Activated gamma-delta T cell treated with Interleukin-2 at 50 U/mL for 16 hours (primary cell): Measurements from ENCODE around the gene TEX22.

Experiments
- DNase-seq: peaks from one replicate; pipeline ENCODE4 v3.0.0-alpha.2; 2020

The TEX22 gene

DNA sequence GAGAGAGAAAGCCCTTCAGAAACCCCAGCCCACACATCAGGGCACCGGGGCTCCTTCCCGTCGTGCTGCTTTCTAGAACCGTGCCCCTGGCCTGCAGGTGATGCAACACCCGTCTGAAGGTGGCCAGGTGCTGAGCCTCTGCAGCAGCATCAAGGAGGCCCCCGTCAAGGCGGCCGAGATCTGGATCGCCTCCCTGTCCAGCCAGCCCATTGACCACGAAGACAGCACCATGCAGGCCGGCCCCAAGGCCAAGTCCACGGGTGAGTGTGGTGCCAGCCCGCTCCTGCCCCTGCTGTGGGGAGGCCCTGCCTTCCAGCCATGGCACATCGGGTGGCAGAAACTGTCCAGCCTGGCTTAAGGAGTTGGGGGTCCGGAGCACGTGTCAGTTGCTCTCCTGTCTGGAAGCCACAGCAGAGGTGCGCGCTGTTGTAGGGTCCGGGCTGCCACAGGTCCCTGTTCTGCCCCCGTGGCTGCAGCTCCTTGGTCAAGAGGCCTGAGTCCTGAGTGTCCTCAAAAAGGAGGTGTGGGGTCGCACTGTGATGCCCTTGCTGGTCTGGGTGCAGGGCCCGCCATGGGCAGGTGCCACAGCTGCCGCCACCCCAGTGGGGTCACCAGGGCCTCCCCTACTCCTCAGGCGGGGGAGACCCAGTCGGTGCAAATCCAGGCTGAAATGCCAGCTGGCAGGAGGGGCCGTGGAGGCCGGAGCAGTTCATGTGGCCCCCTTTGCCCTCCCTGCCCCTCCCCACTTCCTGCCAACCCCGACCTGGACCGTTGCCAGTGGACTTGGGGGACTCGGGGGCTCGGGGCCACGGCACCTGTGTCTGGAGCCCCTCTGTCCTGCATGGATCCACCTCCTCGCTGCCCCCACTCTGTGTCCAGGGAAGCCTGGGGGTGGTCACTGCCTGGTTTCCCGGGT is 31.0 kb upstream of the TEX22 start:
- no peak for DNase-seq

DNA sequence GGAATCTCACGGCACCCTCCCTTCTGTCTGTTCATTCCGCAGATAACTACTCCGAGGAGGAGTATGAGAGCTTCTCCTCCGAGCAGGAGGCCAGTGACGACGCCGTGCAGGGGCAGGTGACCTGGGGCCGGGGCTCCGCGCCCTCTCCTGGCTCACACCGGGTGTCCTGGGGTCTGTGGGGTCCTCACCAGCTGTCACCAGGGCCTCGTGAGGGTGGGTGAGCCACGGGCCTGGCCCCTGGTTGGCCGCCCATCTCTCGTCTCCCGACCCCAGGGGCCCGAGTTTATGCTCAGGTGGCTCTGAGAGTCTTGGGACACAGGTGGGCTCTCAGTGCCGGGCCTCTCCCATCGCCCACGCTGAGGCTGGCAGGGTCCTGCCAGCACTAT is 30.3 kb upstream of the TEX22 start:
- no peak for DNase-seq

DNA sequence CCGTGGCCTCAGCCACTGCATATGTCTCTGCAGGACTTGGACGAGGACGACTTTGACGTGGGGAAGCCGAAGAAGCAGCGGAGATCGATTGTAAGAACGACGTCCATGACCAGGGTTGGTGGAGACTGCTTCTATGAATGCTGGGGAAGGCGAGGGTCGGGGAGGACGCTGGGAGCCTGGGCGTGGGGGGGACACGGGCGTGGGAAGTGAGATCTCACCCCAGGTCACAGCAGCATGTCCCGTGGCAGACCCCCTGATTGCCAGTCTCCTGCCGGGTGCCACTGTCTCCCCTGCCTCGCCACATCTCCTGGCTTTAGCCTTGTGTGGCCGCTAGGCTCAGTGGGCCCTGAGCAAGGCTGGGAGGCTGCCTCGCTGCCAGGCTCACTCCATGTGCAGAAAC is 29.9 kb upstream of the TEX22 start:
- DNase-seq: no peak

DNA sequence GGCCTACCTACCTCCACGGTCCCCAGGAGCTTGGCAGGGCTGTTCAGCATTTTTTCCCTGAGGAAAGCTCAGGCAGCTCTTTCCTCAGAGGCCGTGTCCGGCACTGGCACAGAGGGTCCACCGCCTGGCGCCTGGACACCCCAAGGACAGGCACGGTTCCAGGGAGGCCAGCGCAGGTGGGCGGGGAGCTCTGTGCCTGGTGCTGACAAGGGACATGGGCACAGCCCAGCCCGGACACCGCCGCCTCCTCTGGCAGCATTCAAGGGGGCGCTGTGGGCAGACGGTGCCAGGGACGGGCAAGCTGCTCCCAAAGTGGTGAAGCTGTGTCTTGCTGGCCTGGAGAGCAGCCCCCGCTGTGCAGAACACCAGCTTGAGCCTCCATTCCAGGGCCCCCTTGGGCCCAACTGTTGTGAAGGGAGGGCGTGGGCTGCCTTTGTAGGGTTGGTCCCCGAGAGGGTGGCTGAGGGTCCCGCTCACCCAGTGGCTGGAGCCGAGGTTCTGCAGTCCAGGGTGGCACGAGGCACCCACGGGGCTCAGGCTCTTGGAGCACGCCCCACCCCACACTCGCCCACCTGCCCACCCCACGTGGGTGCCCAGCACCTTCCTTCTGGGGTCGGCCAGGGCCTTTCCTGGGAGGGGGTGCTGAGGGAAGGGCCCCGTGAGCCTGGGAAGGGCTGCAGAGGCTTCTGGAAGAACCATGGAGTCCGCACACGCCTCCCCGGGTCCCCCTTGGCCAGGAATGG is 29.3 kb upstream of the TEX22 start:
- DNase-seq: no peak

DNA sequence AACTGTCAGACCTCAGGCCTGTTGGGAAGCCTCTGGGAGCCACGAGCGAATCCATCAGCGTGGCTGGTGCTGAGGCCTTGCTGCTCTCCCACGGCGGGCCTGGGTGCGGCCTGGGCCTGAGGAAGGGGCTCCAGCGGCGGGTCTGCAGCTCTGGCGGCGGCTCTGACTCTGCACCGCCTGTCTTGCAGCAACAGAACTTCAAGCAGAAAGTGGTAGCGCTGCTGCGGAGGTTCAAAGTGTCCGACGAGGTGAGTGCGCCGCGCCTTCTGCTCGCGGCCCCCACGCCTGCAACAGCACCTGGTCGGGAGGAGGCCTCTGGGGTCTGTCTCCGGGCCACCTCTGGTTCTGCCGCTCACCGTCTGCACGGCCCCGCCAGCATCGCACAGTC is 28.7 kb upstream of the TEX22 start:
- no peak for DNase-seq

DNA sequence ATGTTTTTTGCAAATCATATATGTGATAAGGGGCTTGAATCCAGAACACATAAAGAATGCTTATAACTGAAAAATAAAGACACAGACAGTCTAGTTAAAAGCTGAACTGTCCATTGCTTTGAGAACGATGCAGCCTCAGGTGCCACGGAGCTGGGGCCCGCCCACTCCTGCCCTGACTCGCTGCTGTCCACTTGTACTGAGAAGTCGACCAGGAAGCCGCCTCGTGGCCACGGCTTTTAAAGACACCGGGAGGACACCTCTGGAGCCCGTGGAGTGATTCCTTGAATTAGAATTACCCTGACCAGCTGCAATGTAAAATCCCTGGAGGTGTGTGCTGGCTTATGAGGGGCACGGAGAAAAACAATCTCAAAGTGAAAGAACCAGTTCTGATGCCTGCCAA is 23.9 kb upstream of the TEX22 start:
- no peak for DNase-seq

DNA sequence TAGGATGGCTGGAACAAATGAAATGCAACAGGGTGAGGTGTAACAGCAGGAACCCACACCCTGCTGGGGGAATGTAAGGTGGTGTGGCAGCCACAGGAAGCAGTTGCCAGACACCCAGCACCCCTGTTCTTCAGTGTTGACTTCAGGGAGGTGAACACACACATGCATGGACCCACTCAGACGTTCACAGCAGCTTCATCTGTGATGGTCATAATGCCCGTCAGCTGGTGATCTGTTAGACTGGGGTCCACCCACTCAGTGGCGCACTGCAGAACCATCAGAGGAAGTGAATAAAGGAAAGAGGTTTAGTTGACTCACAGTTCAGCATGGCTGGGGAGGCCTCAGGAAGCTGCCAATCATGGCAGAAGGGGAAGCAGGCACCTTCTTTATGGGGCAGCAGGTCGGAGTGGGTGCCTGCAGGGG is 22.7 kb upstream of the TEX22 start:
- no peak for DNase-seq

DNA sequence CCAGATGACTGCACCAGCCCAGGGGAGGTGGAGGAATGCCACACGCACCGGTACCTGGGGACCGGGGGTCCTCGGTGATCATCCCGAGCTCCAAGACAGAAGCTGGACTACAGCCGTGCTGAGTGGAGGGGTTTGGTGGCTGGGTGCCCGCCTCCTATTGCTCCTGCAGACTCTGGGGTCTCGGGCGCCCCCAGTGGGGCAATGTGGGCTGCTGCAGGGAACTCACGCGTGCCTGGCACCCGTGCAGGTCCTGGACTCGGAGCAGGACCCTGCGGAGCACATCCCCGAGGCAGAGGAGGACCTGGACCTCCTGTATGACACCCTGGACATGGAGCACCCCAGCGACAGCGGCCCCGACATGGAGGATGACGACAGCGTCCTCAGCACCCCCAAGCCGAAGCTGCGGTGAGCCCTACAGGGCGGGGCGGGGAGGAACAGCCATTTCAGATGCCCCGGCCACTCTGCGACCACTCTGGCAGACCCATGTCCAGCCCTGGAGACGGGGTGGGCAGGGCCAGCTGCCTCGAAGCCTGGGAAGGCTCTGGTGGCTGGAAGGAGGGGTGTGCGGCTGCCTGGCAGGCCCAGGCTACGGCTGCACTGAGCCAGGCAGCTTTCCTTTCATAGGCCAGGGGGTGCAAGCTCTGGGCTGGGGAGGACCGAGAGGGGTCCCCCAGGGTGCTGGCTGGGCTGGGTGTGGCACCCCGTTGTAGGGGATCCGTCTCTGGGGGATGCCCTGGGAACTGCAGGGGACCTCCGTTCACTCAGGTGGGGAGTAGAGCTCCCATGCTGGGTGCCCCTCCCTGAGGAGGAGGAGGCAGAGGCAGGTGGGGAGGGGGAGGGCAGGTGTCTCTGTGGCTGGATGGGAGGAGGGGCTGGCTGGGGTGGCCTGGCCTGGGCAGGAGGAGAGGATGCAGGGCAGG is 21.6 kb upstream of the TEX22 start:
- no peak for DNase-seq

DNA sequence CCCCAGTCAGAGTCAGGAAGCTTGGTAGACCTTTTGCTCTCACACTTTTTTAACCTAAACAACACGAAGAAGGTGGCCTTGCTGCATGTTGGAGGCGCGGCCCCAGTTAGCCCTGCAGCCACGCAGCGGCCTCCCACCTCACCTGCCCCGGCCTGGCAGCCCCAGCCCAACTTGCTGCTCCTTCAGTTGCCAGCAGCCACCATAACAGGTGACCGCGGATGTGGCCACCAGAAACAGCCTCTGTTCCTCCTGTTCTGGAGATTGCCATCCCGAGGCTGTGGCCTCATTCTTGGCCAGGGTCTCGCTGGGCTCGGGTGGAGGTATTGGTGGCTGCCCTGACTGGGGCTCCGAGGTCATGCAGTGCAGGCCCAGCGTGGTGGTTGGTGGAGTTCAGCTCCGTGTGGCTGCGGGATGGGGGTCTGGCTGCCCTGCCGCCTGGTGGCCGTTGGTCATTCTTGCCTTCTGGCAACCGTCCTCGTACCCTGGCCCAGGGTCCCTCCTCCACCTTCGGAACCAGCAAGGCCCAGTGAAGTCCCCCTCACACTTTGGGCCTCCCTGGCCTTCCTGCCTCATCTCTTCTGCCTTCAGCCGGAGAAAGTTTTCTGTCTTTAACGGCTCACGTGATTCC is 20.7 kb upstream of the TEX22 start:
- no peak for DNase-seq

DNA sequence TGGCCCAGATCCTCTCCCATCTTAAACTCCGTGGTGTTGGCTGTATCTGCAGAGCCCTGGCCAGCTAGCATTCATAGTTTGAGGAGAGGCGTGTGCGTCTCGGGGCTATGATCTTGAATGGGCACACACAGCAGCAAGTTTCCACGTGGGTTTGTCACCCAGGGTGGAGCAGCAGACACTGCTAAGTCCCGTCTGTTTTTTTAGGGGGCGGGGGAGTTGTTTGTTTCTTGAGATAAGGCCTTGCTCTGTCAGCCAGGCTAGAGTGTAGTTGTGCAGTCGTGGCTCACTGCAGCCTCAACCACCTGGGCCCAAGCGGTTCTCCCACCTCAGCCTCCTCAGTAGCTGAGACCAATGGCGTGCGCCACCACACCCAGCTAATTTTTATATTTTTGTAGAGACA is 20.1 kb upstream of the TEX22 start:
- no peak for DNase-seq

DNA sequence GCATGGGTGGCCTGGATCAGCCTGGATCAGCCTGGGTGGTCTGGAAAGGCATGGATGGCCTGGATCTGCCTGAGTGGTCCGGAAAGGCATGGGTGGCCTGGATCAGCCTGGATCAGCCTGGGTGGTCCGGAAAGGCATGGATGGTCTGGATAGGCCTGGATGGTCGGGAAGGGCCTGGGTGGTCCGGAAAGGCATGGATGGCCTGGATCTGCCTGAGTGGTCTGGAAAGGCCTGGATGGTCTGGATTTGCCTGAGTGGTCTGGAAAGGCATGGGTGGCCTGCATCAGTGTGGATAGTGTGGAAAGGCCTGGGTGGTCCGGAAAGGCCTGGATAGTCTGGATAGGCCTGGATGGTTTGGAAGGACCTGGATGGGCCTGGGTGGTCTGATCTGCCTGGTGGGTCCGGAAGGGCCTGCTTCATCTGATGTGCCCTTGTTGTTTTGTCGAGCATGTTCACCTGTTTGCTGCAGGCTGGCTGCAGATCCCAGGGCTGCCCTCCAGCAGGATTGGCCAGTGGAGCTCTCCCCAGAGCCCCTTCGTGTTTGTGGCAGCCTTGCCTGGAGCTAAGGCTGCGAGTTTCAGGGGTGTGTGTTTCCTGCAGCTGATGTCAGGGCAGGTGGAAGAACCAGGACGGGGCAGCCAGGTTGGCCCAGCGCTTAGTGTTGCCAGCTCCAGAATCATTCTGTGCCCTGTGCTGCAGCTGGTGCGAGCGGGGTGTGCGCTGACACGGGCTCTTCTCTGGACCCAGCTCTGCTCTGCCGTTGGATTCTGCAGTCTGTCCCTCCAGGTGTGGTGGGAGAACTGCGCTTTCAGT is 19.3 kb upstream of the TEX22 start:
- DNase-seq: no peak

DNA sequence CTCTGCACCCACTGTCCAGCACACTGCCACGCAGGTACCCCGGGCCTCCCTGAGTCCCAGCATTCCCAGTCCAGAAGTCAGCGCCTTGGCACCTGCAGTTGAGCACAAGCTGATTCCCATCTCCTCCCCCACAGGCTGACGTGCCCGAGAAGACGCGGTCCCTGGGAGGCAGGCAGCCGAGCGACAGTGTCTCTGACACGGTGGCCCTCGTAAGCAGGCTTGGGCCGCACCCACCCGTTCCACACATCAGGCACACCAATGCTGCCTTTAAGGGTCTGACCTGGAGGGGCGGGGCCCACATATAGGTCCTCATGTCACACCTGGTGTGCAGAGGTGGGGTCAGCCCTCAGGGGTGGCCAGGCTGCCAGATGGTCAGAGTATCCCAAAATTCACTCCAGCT is 18.4 kb upstream of the TEX22 start:
- no peak for DNase-seq

DNA sequence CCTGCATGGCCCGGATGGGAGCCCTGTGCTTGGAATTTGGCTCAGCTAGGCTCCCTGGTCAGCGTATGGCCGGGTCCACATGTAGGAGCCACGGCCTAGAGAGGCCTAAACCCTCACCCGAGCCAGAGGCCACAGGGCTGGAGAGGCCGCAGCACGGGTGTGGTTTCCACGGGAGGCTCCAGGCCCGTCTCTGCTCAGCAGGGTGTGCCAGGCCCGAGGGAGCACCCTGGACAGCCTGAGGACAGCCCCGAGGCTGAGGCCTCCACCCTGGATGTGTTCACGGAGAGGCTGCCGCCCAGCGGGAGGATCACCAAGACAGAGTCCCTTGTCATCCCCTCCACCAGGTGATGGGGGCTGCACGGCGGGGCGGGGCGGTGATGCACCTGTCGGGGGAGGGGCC is 17.6 kb upstream of the TEX22 start:
- DNase-seq: no peak

DNA sequence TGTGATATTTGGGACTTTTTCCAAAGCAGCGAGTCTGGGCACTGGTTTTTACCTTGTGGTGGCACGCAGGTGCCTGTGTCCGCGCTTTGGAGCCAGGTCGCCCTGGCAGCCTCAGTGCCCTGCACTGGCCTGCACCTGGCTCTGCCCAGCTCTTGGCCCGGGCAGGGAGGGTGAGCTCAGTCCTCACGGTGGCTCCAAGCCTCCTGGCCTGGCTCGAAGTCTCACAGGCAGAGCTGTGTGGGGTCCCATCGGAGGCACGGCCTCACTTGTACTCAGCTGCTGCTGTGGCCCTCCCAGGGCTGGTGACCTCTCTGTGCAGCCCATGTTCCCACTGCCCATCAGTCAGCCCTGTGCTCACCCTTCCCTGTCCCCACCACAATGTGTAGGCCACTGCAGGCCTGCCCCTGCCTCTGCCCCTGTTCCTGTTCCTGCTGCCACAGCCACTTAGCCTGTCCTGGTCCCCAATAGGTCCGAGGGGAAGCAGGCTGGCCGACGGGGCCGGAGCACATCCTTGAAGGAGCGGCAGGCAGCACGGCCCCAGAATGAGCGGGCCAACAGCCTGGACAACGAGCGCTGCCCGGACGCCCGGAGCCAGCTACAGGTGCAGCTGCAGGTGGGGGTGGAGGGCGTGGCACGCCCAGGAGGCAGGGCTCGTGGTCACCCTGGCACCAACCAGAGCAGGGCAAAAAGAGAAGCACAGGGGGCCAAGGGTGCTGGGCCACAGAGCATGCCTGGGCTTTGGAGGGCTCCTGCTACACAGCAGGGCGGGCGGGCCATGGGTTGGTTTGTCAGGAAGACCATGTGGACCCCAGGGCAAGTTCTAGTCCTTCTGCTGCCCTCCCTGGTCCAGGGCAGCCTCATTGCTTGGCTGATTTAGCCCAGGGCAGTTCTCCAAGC is 16.6 kb upstream of the TEX22 start:
- no peak for DNase-seq

DNA sequence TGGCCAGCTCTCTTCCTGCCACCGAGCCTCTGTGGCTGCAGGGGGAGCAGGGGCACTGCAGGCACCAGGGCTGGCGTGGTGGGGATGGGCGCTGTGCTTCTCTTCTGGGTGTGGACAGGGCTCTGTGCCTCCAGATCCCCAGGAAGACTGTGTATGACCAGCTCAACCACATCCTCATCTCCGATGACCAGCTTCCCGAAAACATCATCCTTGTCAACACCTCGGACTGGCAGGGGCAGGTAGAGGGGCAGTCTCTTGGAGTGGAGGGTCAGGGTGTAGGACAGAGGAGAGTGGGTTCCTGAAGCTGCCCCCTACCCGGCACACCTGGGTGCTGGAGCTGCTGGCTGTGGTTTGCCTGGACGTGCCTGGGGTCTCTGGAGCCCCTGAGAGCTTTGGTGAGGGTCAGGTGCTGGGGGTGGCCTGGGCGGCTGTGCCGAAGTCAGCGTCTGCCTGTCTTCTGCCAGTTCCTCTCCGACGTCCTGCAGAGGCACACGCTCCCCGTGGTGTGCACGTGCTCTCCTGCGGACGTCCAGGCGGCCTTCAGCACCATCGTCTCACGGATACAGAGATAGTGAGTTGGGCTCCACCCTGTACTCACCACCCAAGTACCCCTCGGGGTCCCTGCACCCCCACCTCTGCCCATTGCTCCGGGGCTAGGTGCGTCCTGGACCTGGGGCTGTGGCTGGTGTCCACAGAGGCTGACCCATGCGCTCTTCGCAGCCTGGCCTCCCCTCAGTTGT is 15.8 kb upstream of the TEX22 start:
- DNase-seq: no peak

DNA sequence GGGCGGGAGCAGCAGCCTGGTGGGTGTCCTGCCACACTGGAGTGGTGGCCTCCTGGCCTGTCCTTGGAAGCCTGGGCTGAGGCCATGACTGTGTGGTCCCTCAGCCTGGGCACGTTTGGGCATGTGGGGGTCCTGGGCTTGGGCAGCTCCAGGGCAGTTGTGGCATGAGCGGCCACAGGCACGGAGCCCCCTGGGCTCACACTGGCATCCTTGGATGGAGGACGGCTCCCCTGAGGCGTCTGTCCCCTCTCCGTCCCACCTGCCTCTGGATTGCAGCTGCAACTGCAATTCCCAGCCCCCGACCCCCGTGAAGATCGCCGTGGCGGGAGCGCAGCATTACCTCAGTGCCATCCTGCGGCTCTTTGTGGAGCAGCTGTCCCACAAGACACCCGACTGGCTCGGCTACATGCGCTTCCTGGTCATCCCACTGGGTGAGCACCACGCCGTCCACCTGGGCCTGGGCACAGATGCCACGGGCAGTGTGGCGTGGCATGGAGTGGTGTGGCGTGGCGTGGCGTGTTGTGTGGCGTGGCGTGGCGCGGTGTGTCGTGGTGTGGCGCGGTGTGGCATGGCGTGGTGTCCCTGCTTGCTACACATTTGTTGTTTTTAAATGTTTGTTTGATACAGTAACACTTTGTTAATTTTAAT is 15.1 kb upstream of the TEX22 start:
- DNase-seq: no peak

DNA sequence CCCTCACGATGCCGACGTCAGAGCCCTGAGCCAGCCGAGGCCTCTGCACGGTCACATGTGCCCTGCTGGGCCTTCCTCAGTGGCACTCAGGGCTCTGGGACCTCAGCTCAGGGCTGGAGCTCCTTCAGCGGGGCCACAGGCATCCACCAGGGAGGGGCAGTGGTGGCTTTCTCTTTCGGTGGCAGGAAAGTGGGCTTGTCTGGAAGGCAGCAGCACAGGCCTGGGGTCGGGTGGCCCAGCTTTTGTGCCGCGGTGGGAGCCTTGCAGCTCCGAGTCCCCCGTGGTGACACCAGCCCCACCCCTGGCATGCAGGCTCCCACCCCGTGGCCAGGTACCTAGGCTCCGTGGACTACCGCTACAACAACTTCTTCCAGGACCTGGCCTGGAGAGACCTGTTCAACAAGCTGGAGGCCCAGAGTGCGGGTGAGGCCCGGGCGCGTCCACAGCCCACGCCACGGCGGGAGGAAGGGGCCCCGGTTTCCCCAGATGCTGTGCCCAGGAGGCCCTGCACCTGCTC is 14.2 kb upstream of the TEX22 start:
- DNase-seq: no peak

DNA sequence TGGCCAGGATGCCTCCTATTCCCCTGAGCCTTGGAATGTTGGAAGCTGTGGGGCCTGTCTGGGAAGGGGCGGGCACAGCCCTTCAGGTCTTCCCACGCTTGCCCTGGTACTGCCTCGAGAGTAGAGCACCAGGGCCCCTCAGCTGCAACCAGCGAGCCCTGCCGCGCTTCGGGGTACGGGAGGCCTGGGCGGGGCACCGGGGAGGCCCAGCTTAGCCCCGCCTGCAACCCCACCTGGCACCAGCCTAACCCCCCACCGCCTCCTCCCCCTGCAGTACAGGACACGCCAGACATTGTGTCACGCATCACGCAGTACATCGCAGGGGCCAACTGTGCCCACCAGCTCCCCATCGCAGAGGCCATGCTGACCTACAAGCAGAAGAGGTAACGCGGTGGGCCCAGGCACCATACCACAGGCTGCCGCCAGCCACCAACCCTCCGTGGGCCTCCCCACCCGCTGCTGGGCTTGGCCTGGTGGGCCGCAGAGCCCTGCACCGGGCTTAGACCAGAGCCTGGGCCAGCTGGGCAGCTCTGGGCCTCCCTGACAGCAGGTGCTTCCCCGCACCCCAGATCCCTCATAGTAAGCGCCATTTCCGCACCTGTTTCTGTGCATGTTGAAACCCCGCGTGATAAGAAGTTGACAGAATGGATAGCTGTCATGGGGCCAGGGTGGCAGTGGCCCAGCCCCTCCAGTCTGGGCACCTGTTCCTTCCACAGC is 13.6 kb upstream of the TEX22 start:
- no peak for DNase-seq

DNA sequence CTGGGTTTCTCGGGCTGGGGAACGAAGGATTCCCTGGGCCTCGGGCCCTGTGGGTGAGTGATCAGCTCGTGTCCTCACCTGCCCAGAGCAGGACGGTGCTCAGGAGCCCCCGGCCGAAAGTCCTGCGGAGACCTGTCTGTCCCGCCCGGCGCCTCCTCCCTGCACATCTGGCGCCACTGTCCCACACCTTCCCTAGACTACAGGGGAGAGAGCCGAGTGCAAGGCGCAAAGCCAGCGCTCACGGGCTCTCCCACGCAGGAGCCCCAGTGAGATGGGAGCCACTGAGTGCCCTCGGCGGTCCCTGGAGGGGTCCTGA is 13.1 kb upstream of the TEX22 start:
- no peak for DNase-seq
